Measurements from ENCODE around the gene CHL1. TPM values are rescaled to one million over a fixed set of nuclear protein-coding genes. Genes with fewer than 3 reads are reported as not detected.
A peak's percentile ranks its signal among the peaks of the same experiment; 100 is the strongest.

Gene CHL1, protein sequence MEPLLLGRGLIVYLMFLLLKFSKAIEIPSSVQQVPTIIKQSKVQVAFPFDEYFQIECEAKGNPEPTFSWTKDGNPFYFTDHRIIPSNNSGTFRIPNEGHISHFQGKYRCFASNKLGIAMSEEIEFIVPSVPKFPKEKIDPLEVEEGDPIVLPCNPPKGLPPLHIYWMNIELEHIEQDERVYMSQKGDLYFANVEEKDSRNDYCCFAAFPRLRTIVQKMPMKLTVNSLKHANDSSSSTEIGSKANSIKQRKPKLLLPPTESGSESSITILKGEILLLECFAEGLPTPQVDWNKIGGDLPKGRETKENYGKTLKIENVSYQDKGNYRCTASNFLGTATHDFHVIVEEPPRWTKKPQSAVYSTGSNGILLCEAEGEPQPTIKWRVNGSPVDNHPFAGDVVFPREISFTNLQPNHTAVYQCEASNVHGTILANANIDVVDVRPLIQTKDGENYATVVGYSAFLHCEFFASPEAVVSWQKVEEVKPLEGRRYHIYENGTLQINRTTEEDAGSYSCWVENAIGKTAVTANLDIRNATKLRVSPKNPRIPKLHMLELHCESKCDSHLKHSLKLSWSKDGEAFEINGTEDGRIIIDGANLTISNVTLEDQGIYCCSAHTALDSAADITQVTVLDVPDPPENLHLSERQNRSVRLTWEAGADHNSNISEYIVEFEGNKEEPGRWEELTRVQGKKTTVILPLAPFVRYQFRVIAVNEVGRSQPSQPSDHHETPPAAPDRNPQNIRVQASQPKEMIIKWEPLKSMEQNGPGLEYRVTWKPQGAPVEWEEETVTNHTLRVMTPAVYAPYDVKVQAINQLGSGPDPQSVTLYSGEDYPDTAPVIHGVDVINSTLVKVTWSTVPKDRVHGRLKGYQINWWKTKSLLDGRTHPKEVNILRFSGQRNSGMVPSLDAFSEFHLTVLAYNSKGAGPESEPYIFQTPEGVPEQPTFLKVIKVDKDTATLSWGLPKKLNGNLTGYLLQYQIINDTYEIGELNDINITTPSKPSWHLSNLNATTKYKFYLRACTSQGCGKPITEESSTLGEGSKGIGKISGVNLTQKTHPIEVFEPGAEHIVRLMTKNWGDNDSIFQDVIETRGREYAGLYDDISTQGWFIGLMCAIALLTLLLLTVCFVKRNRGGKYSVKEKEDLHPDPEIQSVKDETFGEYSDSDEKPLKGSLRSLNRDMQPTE (N-terminal part only)
- total RNA-seq: 10 to 100 TPM in 1 of 2 donors, 1 to 10 TPM in 1; 6.1 to 10.5 TPM

DNA sequence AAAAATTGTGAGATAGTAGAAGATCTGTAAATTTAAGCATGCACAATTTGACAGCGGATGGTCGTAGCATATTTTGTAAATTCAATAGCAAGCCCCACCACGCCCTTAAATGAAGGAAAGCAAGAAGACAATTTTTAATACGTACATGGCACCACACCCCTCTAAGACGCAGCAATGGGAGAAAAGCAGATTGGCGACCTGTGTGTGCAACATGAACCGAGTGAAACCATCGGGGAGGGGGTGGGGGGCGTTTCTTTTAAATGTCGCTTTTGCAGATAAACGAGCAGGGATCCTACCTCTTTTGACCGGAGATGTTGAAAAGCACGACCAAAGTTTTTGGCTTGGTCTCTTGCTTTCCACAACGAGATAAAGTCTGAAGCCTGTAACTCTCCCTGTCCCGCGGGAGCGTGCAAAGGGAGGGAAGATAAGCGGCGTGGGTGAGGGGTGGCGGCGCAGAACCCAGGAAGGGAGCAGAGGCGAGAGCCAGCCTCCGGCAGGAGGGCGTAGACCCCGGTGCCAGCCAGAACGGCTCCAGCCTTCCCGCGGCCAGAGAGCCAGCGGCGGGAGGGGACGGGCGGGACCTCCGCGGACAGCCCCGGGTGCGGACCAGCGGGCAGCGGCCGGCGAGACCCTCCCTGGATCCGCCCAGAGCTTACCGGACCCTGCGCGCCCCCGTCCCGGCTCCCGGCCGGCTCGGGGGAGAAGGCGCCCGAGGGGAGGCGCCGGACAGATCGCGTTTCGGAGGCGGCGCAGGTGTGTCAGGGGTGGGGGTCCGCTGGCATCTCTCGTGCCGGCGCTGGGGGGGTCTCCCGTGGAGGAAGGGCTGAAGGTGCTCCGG is at the start of gene CHL1:
TSS of gene CHL1 (plus strand) at position 453 of the 838 bp plus-strand sequence. CDS start 123,014 bp downstream, outside the sequence.
- Histone ChIP-seq H3K9me3 (no peaks in the 10 kb centered on the region), H3K27ac (no peak within 1 kb of the TSS), H3K4me3 (peak within 1 kb of the TSS; percentile 41 to 48), H3K36me3 (no peaks in the 10 kb centered on the region), H3K4me1 (replicated peaks) (no peaks in the 10 kb centered on the region), H3K27me3 (replicated peaks; ENCODE audit: insufficient read depth) (no peaks in the 10 kb centered on the region)
- TF ChIP-seq, protein P1, sequence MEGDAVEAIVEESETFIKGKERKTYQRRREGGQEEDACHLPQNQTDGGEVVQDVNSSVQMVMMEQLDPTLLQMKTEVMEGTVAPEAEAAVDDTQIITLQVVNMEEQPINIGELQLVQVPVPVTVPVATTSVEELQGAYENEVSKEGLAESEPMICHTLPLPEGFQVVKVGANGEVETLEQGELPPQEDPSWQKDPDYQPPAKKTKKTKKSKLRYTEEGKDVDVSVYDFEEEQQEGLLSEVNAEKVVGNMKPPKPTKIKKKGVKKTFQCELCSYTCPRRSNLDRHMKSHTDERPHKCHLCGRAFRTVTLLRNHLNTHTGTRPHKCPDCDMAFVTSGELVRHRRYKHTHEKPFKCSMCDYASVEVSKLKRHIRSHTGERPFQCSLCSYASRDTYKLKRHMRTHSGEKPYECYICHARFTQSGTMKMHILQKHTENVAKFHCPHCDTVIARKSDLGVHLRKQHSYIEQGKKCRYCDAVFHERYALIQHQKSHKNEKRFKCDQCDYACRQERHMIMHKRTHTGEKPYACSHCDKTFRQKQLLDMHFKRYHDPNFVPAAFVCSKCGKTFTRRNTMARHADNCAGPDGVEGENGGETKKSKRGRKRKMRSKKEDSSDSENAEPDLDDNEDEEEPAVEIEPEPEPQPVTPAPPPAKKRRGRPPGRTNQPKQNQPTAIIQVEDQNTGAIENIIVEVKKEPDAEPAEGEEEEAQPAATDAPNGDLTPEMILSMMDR (IDR thresholded peaks at IDR 0.05): no peak
- TF ChIP-seq POLR2AphosphoS5 (IDR thresholded peaks at IDR 0.05): no peak
- no peak for TF ChIP-seq POLR2A (IDR thresholded peaks at IDR 0.05)
- 3% methylated on average over 39 of the region's 64 CpGs for WGBS
- DNase-seq (ENCODE audit: low spot score): no peak
- intact Hi-C loops (cut with DNase I): no loop called here

DNA sequence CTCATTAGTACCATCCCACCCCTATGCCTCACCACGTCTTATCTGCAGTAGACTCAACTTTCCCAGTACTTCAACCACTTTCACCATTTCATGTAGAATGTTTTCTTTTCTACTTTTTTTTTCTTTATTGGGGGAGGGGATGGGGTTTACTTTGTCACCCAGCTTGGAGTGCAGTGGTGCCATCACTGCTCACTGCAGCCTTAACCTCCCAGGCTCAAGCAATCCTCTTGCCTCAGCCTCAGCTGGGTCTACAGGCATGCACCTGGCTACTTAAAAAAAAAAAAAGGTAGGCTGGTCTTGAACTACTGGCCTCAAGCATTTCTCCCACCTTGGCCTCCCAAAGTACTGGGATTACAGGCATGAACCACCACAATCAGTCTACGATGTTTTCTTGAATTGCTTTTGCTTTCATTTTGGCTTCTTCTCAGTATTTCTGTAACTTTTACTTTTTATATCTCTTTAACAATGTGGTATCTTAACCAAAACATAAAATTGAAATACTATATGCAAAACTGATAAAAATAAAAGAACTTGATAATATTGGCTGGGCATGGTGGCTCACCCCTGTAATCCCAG is 44.9 kb upstream of the CHL1 start:
- no peak overlapping the region for H3K27ac ChIP-seq
- no peaks in the 10 kb centered on the region for H3K9me3 ChIP-seq
- H3K4me3 ChIP-seq: no peak overlapping the region
- no peak for TF ChIP-seq POLR2AphosphoS5 (IDR thresholded peaks at IDR 0.05)
- TF ChIP-seq POLR2A (IDR thresholded peaks at IDR 0.05): no peak
- TF ChIP-seq, protein P1 (IDR thresholded peaks at IDR 0.05): no peak
- no peaks in the 10 kb centered on the region for H3K27me3 ChIP-seq (replicated peaks; ENCODE audit: insufficient read depth)
- H3K4me1 ChIP-seq (replicated peaks): no peaks in the 10 kb centered on the region
- H3K36me3 ChIP-seq: no peaks in the 10 kb centered on the region
- no peak for DNase-seq (ENCODE audit: low spot score)
- intact Hi-C loops (cut with DNase I): no loop called here
- 86% methylated on average over 2 of the region's 2 CpGs for WGBS

DNA sequence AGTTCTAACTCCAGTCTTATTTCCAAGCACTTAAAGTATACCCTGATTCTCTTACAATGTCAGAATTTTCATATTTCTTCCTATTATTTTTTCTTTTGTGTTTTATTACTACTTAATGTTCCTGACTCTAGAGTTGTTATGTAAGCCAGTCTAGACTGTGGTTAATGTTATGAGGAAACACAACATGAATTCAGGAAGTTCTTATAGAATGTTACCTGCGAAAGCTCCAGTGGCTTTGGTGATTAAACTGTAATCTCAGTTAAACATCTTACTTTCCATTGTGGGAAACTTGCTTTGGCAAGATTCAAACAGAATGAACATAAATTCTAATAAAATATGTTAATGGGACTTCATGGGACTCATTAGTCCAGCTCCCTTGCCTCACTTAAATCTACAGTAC is 36.6 kb upstream of the CHL1 start:
- no peak for DNase-seq (ENCODE audit: low spot score)
- TF ChIP-seq POLR2AphosphoS5 (IDR thresholded peaks at IDR 0.05): no peak
- no peak for TF ChIP-seq POLR2A (IDR thresholded peaks at IDR 0.05)
- TF ChIP-seq, protein P1 (IDR thresholded peaks at IDR 0.05): no peak
- no peak overlapping the region for H3K4me3 ChIP-seq
- no peaks in the 10 kb centered on the region for H3K4me1 ChIP-seq (replicated peaks)
- 34% methylated on average over 1 of the region's 1 CpG for WGBS
- H3K27me3 ChIP-seq (replicated peaks; ENCODE audit: insufficient read depth): no peaks in the 10 kb centered on the region
- intact Hi-C loops (cut with DNase I): no loop called here
- no peak overlapping the region for H3K27ac ChIP-seq
- H3K36me3 ChIP-seq: no peaks in the 10 kb centered on the region
- H3K9me3 ChIP-seq: no peaks in the 10 kb centered on the region

GRCh38 chr3:166071-166470 is 30.5 kb upstream of the CHL1 start:
- no peak overlapping the region for H3K27ac ChIP-seq
- DNase-seq (ENCODE audit: low spot score): no peak
- H3K27me3 ChIP-seq (replicated peaks; ENCODE audit: insufficient read depth): no peaks in the 10 kb centered on the region
- H3K4me1 ChIP-seq (replicated peaks): no peaks in the 10 kb centered on the region
- intact Hi-C loops (cut with DNase I): no loop called here
- H3K4me3 ChIP-seq: no peak overlapping the region
- no peak for TF ChIP-seq POLR2AphosphoS5 (IDR thresholded peaks at IDR 0.05)
- TF ChIP-seq, protein P1 (IDR thresholded peaks at IDR 0.05): no peak
- TF ChIP-seq POLR2A (IDR thresholded peaks at IDR 0.05): no peak
- H3K9me3 ChIP-seq: no peaks in the 10 kb centered on the region
- H3K36me3 ChIP-seq: no peaks in the 10 kb centered on the region

All from prostate gland (tissue), 2 donors.